ENCODE results near the gene ENSA.
A peak's percentile ranks its signal among the peaks of the same experiment; 100 is the strongest.
"Not testable (repeated sequence)": the region's sequence is repeated elsewhere in the genome, so short reads cannot be mapped to it uniquely, and the experiment has no call there.

Gene ENSA

GRCh38 chr1:150574260-150575071 lies 54.9 kb downstream of the ENSA start:
- H3K27me3 ChIP-seq (ENCODE audit: insufficient read depth, low read length, poor library complexity, severe bottlenecking): peaks cover 16% of the 10 kb centered on the region
- peak overlapping the region; percentile 99 for H3K4me2 ChIP-seq (ENCODE audit: low read depth, low read length, poor library complexity, severe bottlenecking)
- peaks cover 99% of the 10 kb centered on the region for H3K79me2 ChIP-seq (ENCODE audit: insufficient read depth, low read length)
- no peak for TF ChIP-seq EZH2phosphoT487 (IDR thresholded peaks at IDR 0.05; ENCODE audit: borderline replicate concordance)
- TF ChIP-seq CTCF (conservative IDR thresholded peaks at IDR 0.05; ENCODE audit: low read length): no peak
- peak overlapping the region; percentile 97 for H3K4me3 ChIP-seq (ENCODE audit: low read length, poor library complexity, severe bottlenecking)
- H4K20me1 ChIP-seq (ENCODE audit: insufficient read depth, low read length, poor library complexity, severe bottlenecking): peaks cover 82% of the 10 kb centered on the region
- H3K4me1 ChIP-seq (ENCODE audit: insufficient read depth, low read length, poor library complexity, severe bottlenecking): peaks cover 42% of the 10 kb centered on the region
- peaks cover 52% of the 10 kb centered on the region for H3K36me3 ChIP-seq (ENCODE audit: insufficient read depth, low read length)
- H3F3A ChIP-seq (ENCODE audit: low read depth): no peaks in the 10 kb centered on the region; the same call in 1 of the 2 replicates
- no peak overlapping the region for H2AFZ ChIP-seq (ENCODE audit: low read length)
- H3K9me2 ChIP-seq (replicated peaks; ENCODE audit: low read depth, low read length): no peaks in the 10 kb centered on the region
- no peaks in the 10 kb centered on the region for H3K9me3 ChIP-seq (ENCODE audit: insufficient read depth, low read depth, low read length)
- peak overlapping the region; percentile 97 for H3K9ac ChIP-seq (ENCODE audit: low read depth, low read length, poor library complexity, severe bottlenecking)

GRCh38 chr1:150573648-150574071 lies 55.8 kb downstream of the ENSA start:
- H3K27me3 ChIP-seq (ENCODE audit: insufficient read depth, low read length, poor library complexity, severe bottlenecking); H3F3A ChIP-seq (ENCODE audit: low read depth); H2AFZ ChIP-seq (ENCODE audit: low read length); H3K9ac ChIP-seq (ENCODE audit: low read depth, low read length, poor library complexity, severe bottlenecking); H3K9me3 ChIP-seq (ENCODE audit: insufficient read depth, low read depth, low read length); H3K9me2 ChIP-seq (replicated peaks; ENCODE audit: low read depth, low read length): not testable (repeated sequence)
- peaks cover 97% of the 10 kb centered on the region for H3K79me2 ChIP-seq (ENCODE audit: insufficient read depth, low read length)
- H3K36me3 ChIP-seq (ENCODE audit: insufficient read depth, low read length): peaks cover 52% of the 10 kb centered on the region
- H3K4me3 ChIP-seq (ENCODE audit: low read length, poor library complexity, severe bottlenecking): peak overlapping the region; percentile 43
- H4K20me1 ChIP-seq (ENCODE audit: insufficient read depth, low read length, poor library complexity, severe bottlenecking): peaks cover 79% of the 10 kb centered on the region
- H3K4me2 ChIP-seq (ENCODE audit: low read depth, low read length, poor library complexity, severe bottlenecking): peak overlapping the region; percentile 61
- H3K4me1 ChIP-seq (ENCODE audit: insufficient read depth, low read length, poor library complexity, severe bottlenecking): peaks cover 46% of the 10 kb centered on the region

GRCh38 chr1:150572918-150573647 lies 56.3 kb downstream of the ENSA start:
- peaks cover 78% of the 10 kb centered on the region for H4K20me1 ChIP-seq (ENCODE audit: insufficient read depth, low read length, poor library complexity, severe bottlenecking)
- H3K9me3 ChIP-seq (ENCODE audit: insufficient read depth, low read depth, low read length): no peaks in the 10 kb centered on the region
- no peaks in the 10 kb centered on the region for H3K9me2 ChIP-seq (replicated peaks; ENCODE audit: low read depth, low read length)
- peaks cover 52% of the 10 kb centered on the region for H3K4me1 ChIP-seq (ENCODE audit: insufficient read depth, low read length, poor library complexity, severe bottlenecking)
- TF ChIP-seq EZH2phosphoT487 (IDR thresholded peaks at IDR 0.05; ENCODE audit: borderline replicate concordance) (no peak), CTCF (conservative IDR thresholded peaks at IDR 0.05; ENCODE audit: low read length) (no peak)
- H3K27me3 ChIP-seq (ENCODE audit: insufficient read depth, low read length, poor library complexity, severe bottlenecking): peaks cover 3% of the 10 kb centered on the region
- H3K4me3 ChIP-seq (ENCODE audit: low read length, poor library complexity, severe bottlenecking): peak overlapping the region; percentile 43
- H3K4me2 ChIP-seq (ENCODE audit: low read depth, low read length, poor library complexity, severe bottlenecking): peak overlapping the region; percentile 61
- no peak overlapping the region for H2AFZ ChIP-seq (ENCODE audit: low read length)
- H3K9ac ChIP-seq (ENCODE audit: low read depth, low read length, poor library complexity, severe bottlenecking): no peak overlapping the region
- H3F3A ChIP-seq (ENCODE audit: low read depth): no peaks in the 10 kb centered on the region; the same call in 1 of the 2 replicates
- peaks cover 52% of the 10 kb centered on the region for H3K36me3 ChIP-seq (ENCODE audit: insufficient read depth, low read length)
- peaks cover 97% of the 10 kb centered on the region for H3K79me2 ChIP-seq (ENCODE audit: insufficient read depth, low read length)

Data from Loucy (cell line).